IMR-90 (cell line): ENCODE results near the gene CCT5.

Source experiments
- CTCF ChIP-seq: conservative IDR thresholded peaks from 2 replicates; pipeline ENCODE4 v1.5.1; 2012; ENCODE audit warnings: mild to moderate bottlenecking, low read depth, low read length, improper control_type of control experiment
- RAD21 ChIP-seq: IDR thresholded peaks from 2 replicates; pipeline ENCODE4 v1.6.1; 2012; ENCODE audit warnings: low read length, improper control_type of control experiment
- RFX5 ChIP-seq: IDR thresholded peaks from 2 replicates; pipeline ENCODE4 v1.8.0; 2012; ENCODE audit warnings: low read depth, mild to moderate bottlenecking, low read length, moderate library complexity

- TF ChIP-seq RAD21 (no peak), CTCF (peak; percentile 30; the same call in 1 of the 2 replicates), RFX5 (no peak)
These were observed 48.7 kb upstream of the CCT5 start for GRCh38 chr5:10201223-10201868.
